ENCODE results near the gene CCL11.

Gene CCL11

DNA sequence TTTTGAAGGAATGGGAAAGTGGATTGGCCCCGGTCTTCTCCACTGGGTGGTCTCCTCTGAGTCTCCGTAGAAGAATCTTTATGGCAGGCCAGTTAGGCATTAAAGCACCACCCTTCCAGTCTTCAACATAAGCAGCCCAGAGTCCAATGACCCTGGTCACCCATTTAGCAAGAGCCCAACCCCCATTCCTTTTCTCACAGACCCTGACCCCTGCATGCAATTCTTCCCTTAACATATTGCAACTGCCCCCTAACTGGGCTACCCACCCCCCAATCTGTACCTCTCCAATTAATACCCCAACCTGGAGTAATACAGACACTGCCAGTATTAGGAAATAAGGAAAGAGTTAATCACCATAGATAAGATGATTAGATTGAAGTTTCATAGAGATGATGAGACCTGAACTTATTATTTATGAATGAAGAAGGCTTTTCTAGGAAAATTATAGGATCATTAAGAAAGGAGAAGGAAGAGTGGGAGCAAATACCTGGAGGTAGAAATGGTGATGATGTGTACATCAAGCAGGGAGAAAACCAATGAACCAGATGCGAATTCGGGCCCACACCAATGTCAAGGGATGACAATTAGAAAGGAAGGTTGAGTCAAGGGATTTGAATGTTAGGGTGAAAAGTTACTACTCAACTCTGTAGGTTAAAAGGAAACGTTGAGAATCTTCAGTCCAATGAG, 28.1 kb upstream of the CCL11 start:
- Histone ChIP-seq H3K9me3 (no peaks in the 10 kb centered on the region), H3K4me1 (peaks cover 5 to 51% (median 45%) of the 10 kb centered on the region in 4 donors), H3K36me3 (no peaks in the 10 kb centered on the region), H3K4me3 (no peak overlapping the region), H3K27ac (no peak overlapping the region), H3K27me3 (no peaks in the 10 kb centered on the region)
- intact Hi-C loops (cut with DNase I; ENCODE audit: low total_unique reads), result no loop called here
- TF ChIP-seq, protein P1, sequence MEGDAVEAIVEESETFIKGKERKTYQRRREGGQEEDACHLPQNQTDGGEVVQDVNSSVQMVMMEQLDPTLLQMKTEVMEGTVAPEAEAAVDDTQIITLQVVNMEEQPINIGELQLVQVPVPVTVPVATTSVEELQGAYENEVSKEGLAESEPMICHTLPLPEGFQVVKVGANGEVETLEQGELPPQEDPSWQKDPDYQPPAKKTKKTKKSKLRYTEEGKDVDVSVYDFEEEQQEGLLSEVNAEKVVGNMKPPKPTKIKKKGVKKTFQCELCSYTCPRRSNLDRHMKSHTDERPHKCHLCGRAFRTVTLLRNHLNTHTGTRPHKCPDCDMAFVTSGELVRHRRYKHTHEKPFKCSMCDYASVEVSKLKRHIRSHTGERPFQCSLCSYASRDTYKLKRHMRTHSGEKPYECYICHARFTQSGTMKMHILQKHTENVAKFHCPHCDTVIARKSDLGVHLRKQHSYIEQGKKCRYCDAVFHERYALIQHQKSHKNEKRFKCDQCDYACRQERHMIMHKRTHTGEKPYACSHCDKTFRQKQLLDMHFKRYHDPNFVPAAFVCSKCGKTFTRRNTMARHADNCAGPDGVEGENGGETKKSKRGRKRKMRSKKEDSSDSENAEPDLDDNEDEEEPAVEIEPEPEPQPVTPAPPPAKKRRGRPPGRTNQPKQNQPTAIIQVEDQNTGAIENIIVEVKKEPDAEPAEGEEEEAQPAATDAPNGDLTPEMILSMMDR (IDR thresholded peaks at IDR 0.05), result no peak
- no peak for DNase-seq

DNA sequence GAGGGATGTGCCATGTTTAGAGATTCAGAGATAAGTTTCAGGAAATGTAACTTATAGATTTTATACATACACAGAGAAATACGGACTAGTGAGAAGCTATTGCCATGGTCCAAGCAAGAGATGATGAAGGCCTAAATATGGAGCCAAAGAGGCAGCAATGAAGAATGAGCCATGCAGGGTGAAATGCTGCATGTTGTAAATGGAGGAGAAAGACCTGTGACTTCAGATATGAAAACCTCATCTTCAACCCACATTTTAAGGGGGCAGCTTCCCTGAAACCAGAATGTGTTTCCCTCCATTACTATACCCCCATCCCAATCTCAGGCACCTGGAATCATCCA, 27.6 kb upstream of the CCL11 start:
- TF ChIP-seq, protein P1 (IDR thresholded peaks at IDR 0.05), result no peak
- H3K4me3 ChIP-seq, result no peak overlapping the region
- H3K27ac ChIP-seq, result no peak overlapping the region
- no peaks in the 10 kb centered on the region for H3K27me3 ChIP-seq
- intact Hi-C loops (cut with DNase I; ENCODE audit: low total_unique reads), result loop anchor here (2.0 kb wide), 1 partner anchor 53 kb away; no protein-coding TSS in a partner anchor
- DNase-seq, result no peak
- peaks cover under 1 to 46% (median 40%) of the 10 kb centered on the region in 4 donors for H3K4me1 ChIP-seq
- no peaks in the 10 kb centered on the region for H3K9me3 ChIP-seq
- no peaks in the 10 kb centered on the region for H3K36me3 ChIP-seq

DNA sequence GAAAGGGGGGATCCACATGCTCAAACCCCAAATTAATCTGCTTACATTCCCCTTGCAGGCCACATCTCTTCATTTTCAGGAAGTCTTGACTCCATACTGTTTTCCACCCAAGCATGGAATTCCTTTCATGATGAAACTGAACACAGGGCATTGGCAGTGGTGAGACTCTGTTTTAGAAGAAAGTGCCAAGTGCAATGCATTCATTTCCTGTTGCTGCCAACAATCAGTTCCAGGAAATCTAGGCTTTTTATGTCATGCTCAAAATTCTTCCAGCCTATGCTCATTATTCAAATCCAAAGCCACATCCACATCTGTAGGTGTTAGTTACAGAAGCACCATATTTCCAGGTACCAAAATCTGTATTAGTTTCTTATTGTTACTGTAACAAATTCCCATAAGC, 26.4 kb upstream of the CCL11 start:
- peaks cover 0 to 34% (median 29%) of the 10 kb centered on the region in 4 donors for H3K4me1 ChIP-seq
- H3K27me3 ChIP-seq, result no peaks in the 10 kb centered on the region
- H3K9me3 ChIP-seq, result no peaks in the 10 kb centered on the region
- intact Hi-C loops (cut with DNase I; ENCODE audit: low total_unique reads), result loop anchor here (2.0 kb wide), 1 partner anchor 54 kb away; no protein-coding TSS in a partner anchor
- DNase-seq, result no peak
- H3K27ac ChIP-seq, result no peak overlapping the region
- TF ChIP-seq, protein P1 (IDR thresholded peaks at IDR 0.05), result no peak
- no peak overlapping the region for H3K4me3 ChIP-seq
- no peaks in the 10 kb centered on the region for H3K36me3 ChIP-seq

DNA sequence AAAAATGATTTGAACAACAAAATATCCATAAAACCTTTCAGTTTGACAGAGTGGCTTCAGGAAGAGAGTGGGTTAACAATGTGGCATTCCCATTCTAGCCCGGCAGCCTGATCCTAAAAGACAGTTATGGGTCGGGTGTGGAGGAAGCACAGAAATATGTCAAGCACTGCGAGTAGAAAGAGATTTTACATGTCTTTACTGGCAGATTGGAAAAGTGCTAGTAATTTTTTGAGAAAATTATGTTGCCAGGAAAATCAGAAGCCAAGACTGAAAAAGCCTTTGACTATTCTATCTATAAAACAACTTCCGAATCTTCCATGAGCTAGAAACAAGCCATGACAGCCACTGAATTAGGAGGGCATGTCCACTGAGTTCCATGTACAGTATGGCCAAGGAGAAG, 24.7 kb upstream of the CCL11 start:
- peaks cover 0 to 17% (median 13%) of the 10 kb centered on the region in 4 donors for H3K4me1 ChIP-seq
- intact Hi-C loops (cut with DNase I; ENCODE audit: low total_unique reads), result no loop called here
- no peak overlapping the region for H3K27ac ChIP-seq
- no peak for DNase-seq
- H3K9me3 ChIP-seq, result no peaks in the 10 kb centered on the region
- TF ChIP-seq, protein P1 (IDR thresholded peaks at IDR 0.05), result no peak
- H3K36me3 ChIP-seq, result no peaks in the 10 kb centered on the region
- no peaks in the 10 kb centered on the region for H3K27me3 ChIP-seq
- H3K4me3 ChIP-seq, result no peak overlapping the region

DNA sequence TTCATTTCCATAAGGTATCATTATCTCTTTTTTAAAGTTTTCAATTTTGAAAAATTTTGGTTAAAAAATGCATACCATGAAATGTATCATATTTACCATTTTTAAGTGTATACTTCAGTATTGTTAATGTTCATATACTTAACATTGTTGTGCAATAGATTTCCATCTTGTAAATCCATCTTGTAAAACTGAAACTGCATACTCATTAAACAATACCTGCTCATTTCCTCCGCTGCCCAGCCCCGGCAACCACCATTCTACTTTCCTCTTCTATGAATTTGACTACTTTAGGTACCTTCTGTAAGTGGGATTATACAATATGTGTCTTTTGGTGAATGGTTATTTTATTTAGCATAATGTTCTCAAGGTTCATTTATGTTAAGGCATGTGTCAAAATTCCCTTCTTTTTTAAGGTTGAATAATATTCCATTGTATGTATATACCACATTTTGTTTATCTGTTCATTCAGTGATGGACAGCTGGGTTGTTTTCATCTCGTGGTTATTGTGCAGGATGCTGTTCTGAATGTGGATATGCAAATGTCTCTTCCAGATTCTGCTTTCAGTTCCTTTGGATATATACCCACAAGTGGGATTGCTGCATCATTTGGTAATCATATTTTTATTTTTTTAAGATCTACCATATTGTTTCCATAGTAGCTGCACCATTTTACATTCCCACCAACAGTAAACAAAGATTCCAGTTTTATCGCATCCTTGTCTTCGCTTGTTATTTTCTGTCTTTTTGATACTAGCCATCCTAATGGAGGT, 23.8 kb upstream of the CCL11 start:
- Histone ChIP-seq H3K9me3 (no peaks in the 10 kb centered on the region), H3K27ac (no peak overlapping the region), H3K4me1 (peaks cover 0 to 10% (median 7%) of the 10 kb centered on the region in 4 donors), H3K27me3 (no peaks in the 10 kb centered on the region), H3K36me3 (no peaks in the 10 kb centered on the region), H3K4me3 (no peak overlapping the region)
- intact Hi-C loops (cut with DNase I; ENCODE audit: low total_unique reads), result no loop called here
- TF ChIP-seq, protein P1 (IDR thresholded peaks at IDR 0.05), result no peak
- no peak for DNase-seq

Measured in tibial artery (tissue), 4 donors.